HCT116 (cell line): Measurements from ENCODE around the gene NUDT22. TPM values are rescaled to one million over a fixed set of nuclear protein-coding genes. Genes with fewer than 3 reads are reported as not detected.
A peak's percentile ranks its signal among the peaks of the same experiment; 100 is the strongest.

Source experiments
- ATAC-seq: fragments of 200-7000 bp; cut with Tn5 transposase; 2 replicates; pipeline ENCODE4 v1.9.1; 2020; ENCODE audit warnings: mild to moderate bottlenecking, moderate library complexity
- BruUV-seq: library from RNA; stranded (reverse); fragments of 400-500 nt; replicated peaks from 2 replicates; lab custom pipeline; 2021; lab: Mats Ljungman, UMichigan
- CTCF ChIA-PET: fragments of 300-600 bp; sonication (Branson Sonifier 250); formaldehyde crosslinking; loops from one replicate; lab custom pipeline; 2021; ENCODE audit warnings: antibody characterized with exemption; lab: Charles Lee
- POLR2A ChIA-PET: fragments of 300-600, 350-600 bp; sonication (Branson Sonifier 250); formaldehyde crosslinking; loops from one replicate; lab custom pipeline; 2021; ENCODE audit warnings: antibody characterized with exemption; lab: Charles Lee
- RAD21 ChIA-PET, 2 experiments: fragments of 300-600 bp; sonication (Branson Sonifier 250); formaldehyde crosslinking; loops; one replicate each; lab custom pipeline; 2023; ENCODE audit warnings: low total read pairs in 2 of 2; ENCODE audit not compliant: uncharacterized antibody in 2 of 2, unreplicated experiment in 2 of 2, low non-redundant PET in 1 of 2; lab: Charles Lee
- DNase-seq: peaks from one replicate; pipeline ENCODE4 v3.0.0-alpha.2; 2010; ENCODE audit warnings: low read depth, low spot score
- H2AFZ ChIP-seq: fragments of 200-600 bp; shearing (Covaris generic), sonication (generic); 2 replicates; pipeline ENCODE4 v1.6.1; 2017; ENCODE audit warnings: low read depth, mixed run types, mixed read lengths, antibody characterized with exemption, low read length; ENCODE audit not compliant: poor library complexity, severe bottlenecking
- H3K27ac ChIP-seq: 2 replicates; pipeline ENCODE4 v1.5.1; 2012; ENCODE audit warnings: low read depth, low read length
- H3K27me3 ChIP-seq: fragments of 200-600 bp; sonication (generic); 2 replicates; pipeline ENCODE4 v1.6.1; 2016; ENCODE audit warnings: mixed run types, low read length, mixed read lengths; ENCODE audit not compliant: insufficient read depth
- H3K36me3 ChIP-seq, 2 experiments: fragments of 200-500 bp in 1 of 2; fragments of 200-600 bp in 1 of 2; sonication (Bioruptor generic) in 1 of 2; sonication (generic) in 1 of 2; 2 replicates each; pipeline versions ENCODE4 v1.5.1 to v1.6.1; 2014 to 2016; ENCODE audit warnings: low read length in 2 of 2, inconsistent platforms in 1 of 2, mixed read lengths in 1 of 2, mixed run types in 1 of 2; ENCODE audit not compliant: insufficient read depth in 2 of 2, control insufficient read depth in 1 of 2
- H3K4me1 ChIP-seq, 2 experiments: fragments of 200-600 bp in 1 of 2; sonication (generic) in 1 of 2; 2 replicates each; pipeline versions ENCODE4 v1.5.1 to v1.6.1; 2012 to 2017; ENCODE audit warnings: low read length in 2 of 2, inconsistent platforms in 1 of 2, mild to moderate bottlenecking in 1 of 2, mixed read lengths in 1 of 2, mixed run types in 1 of 2, moderate library complexity in 1 of 2; ENCODE audit not compliant: insufficient read depth in 2 of 2, control insufficient read depth in 1 of 2
- H3K4me2 ChIP-seq: fragments of 200-600 bp; sonication (generic); 2 replicates; pipeline ENCODE4 v1.6.1; 2017; ENCODE audit warnings: mixed run types, low read length, mixed read lengths
- H3K4me3 ChIP-seq, 2 experiments: fragments of 200-600 bp in 1 of 2; sonication (generic) in 1 of 2; replicated peaks in 1 of 2; 2 replicates each; pipeline ENCODE4 v1.5.1; 2011 to 2016; ENCODE audit warnings: low read length in 2 of 2, control low read depth in 1 of 2, low read depth in 1 of 2, mild to moderate bottlenecking in 1 of 2, mixed read lengths in 1 of 2, mixed run types in 1 of 2
- H3K79me2 ChIP-seq: fragments of 200-600 bp; sonication (generic); 2 replicates; pipeline ENCODE4 v1.6.1; 2017; ENCODE audit warnings: mild to moderate bottlenecking, mixed run types, low read length, moderate library complexity, mixed read lengths; ENCODE audit not compliant: insufficient read depth
- H3K9ac ChIP-seq: fragments of 200-600 bp; sonication (generic); 2 replicates; pipeline ENCODE4 v1.6.1; 2016; ENCODE audit warnings: low read length, mixed read lengths
- H3K9me2 ChIP-seq: fragments of 200-600 bp; sonication (generic), shearing (Covaris generic); 2 replicates; pipeline ENCODE4 v1.6.1; 2017; ENCODE audit warnings: mixed run types, mild to moderate bottlenecking, moderate library complexity; ENCODE audit not compliant: insufficient read depth
- H3K9me3 ChIP-seq, 2 experiments: fragments of 200-500 bp in 1 of 2; fragments of 200-600 bp in 1 of 2; sonication (Bioruptor generic) in 1 of 2; sonication (generic) in 1 of 2; 2 replicates each; pipeline ENCODE4 v1.6.1; 2014 to 2017; ENCODE audit warnings: low read length in 2 of 2, mixed read lengths in 2 of 2, inconsistent platforms in 1 of 2, low read depth in 1 of 2, mild to moderate bottlenecking in 1 of 2, mixed run types in 1 of 2, moderate library complexity in 1 of 2; ENCODE audit not compliant: control insufficient read depth in 1 of 2, insufficient read depth in 1 of 2
- H4K20me1 ChIP-seq: fragments of 200-600 bp; sonication (generic), shearing (Covaris generic); 2 replicates; pipeline ENCODE4 v1.6.1; 2017; ENCODE audit warnings: mixed run types, mild to moderate bottlenecking, moderate library complexity; ENCODE audit not compliant: insufficient read depth
- ELF1 ChIP-seq: IDR thresholded peaks from 2 replicates; pipeline ENCODE4 v1.6.1; 2012; ENCODE audit warnings: low read depth, borderline replicate concordance
- EZH2 ChIP-seq: fragments of 200-600 bp; sonication (generic); IDR thresholded peaks from 2 replicates; pipeline ENCODE4 v1.6.1; 2017; ENCODE audit warnings: antibody characterized with exemption, mixed run types
- FOSL1 ChIP-seq: IDR thresholded peaks from 2 replicates; pipeline ENCODE4 v1.6.1; 2012; ENCODE audit warnings: low read depth
- POLR2AphosphoS5 ChIP-seq: IDR thresholded peaks from 2 replicates; pipeline ENCODE4 v1.6.1; 2011; ENCODE audit warnings: mild to moderate bottlenecking, low read depth, low read length, moderate library complexity
- RAD21 ChIP-seq: IDR thresholded peaks from 2 replicates; pipeline ENCODE4 v1.6.1; 2012; ENCODE audit warnings: low read depth, mild to moderate bottlenecking
- SIN3A ChIP-seq: IDR thresholded peaks from 2 replicates; pipeline ENCODE4 v1.6.1; 2012; ENCODE audit warnings: low read depth
- SP1 ChIP-seq: IDR thresholded peaks from 2 replicates; pipeline ENCODE4 v1.6.1; 2012; ENCODE audit warnings: low read depth
- SRF ChIP-seq: IDR thresholded peaks from 2 replicates; pipeline ENCODE4 v1.6.1; 2012; ENCODE audit warnings: low read depth
- TCF7L2 ChIP-seq: IDR thresholded peaks from 2 replicates; pipeline ENCODE4 v1.7.0; 2011; ENCODE audit warnings: borderline replicate concordance, inconsistent platforms; ENCODE audit not compliant: insufficient read depth, insufficient read length; ENCODE audit errors: extremely low read depth
- ZBTB33 ChIP-seq: IDR thresholded peaks from 2 replicates; pipeline ENCODE4 v1.6.1; 2011; ENCODE audit warnings: mild to moderate bottlenecking, low read length, moderate library complexity; ENCODE audit not compliant: insufficient replicate concordance; ENCODE audit errors: extremely low read depth
- intact Hi-C: fragments of 100-400 bp; cut with micrococcal nuclease; formaldehyde crosslinking; loops from 2 replicates; pipeline ENCODE4 v1.10.0; 2022
- total RNA-seq: library from RNA; stranded (reverse); gene quantifications from one replicate; pipeline ENCODE4 v1.2.1, GENCODE V29; 2021; ENCODE audit not compliant: unreplicated experiment
- TF ChIP-seq, protein P1 (sequence below): IDR thresholded peaks from 2 replicates; pipeline ENCODE4 v1.6.1; 2012
- TF ChIP-seq, protein P2 (sequence below): IDR thresholded peaks from 2 replicates; pipeline ENCODE4 v1.6.1; 2012

NUDT22 gene
- total RNA-seq, 1 experiment from 2014 or later, result 70.9 TPM

DNA sequence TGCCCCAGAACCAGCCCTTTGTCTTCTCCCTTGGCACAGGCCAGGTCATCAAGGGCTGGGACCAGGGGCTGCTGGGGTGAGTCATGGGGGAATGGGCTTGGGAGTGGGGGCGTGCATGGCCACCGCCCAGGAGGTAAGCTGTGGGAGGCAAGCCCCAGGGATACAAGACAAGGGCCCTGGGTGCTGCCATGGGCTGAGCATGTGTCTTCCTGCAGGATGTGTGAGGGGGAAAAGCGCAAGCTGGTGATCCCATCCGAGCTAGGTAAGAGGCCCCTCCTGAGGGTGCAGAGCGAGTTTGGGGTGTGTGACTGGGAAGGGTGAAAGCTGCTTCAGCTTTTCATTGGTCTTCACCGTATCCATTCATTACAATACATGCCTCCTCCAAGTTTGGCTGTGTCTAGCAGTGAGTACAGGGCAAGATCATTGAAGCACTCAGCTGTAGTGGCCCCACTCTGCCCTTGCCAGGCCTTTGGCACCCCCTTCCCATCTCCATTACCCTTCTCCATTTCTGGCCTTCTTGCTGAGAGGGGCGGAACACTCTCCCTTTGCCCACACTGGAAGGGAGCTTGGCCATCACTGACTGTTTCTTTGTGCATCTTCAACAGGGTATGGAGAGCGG is 17.3 kb downstream of the NUDT22 start:
- Histone ChIP-seq H3K27ac (peak overlapping the region; percentile 88), H3K79me2 (peaks cover 48% of the 10 kb centered on the region), H3K27me3 (no peaks in the 10 kb centered on the region), H3K4me1 (peaks cover 39 to 75% of the 10 kb centered on the region in 2 experiments), H2AFZ (no peak overlapping the region), H3K36me3 (peaks cover 0 to 12% of the 10 kb centered on the region in 2 experiments; a peak in 1 of 4 replicates), H3K9me3 (no peaks in the 10 kb centered on the region), H3K9me2 (no peaks in the 10 kb centered on the region), H4K20me1 (no peaks in the 10 kb centered on the region), H3K9ac (peak overlapping the region; percentile 99), H3K4me2 (peak overlapping the region; percentile 84), H3K4me3 (peak overlapping the region; percentile 70 to 91; a peak in 3 of 4 replicates)
- CTCF ChIA-PET, result interaction anchor here (1.2 to 1.9 kb wide), 3 partner anchors 88 to 112 kb away, joined by 3 to 4 read pairs (median 3); no protein-coding TSS in a partner anchor
- intact Hi-C loops, result no loop called here
- TF ChIP-seq POLR2AphosphoS5, result peak; percentile 24; the same call in 1 of the 2 replicates
- TF ChIP-seq ELF1, result no peak
- POLR2A ChIA-PET, result interaction anchor here (2.0 to 4.6 kb wide), 2 partner anchors 9 to 27 kb away, joined by 8 to 29 read pairs; no protein-coding TSS in a partner anchor
- no TSS peak for BruUV-seq
- RAD21 ChIA-PET, result no interaction called here
- DNase-seq, result no peak
- no peak for ATAC-seq

GRCh38 chr11:64244107-64244506 is 18.0 kb downstream of the NUDT22 start:
- H3K9me3 ChIP-seq, result no peaks in the 10 kb centered on the region
- ATAC-seq, result no peak
- peaks cover 0 to 12% of the 10 kb centered on the region in 2 experiments; a peak in 1 of 4 replicates for H3K36me3 ChIP-seq
- RAD21 ChIA-PET, result no interaction called here
- H2AFZ ChIP-seq, result no peak overlapping the region
- no peak for DNase-seq
- CTCF ChIA-PET, result interaction anchor here (1.2 kb wide), 1 partner anchor 111 kb away, joined by 3 read pairs; no protein-coding TSS in a partner anchor
- H3K27ac ChIP-seq, result peak overlapping the region; percentile 88
- H4K20me1 ChIP-seq, result no peaks in the 10 kb centered on the region
- POLR2A ChIA-PET, result interaction anchor here (2.0 to 4.6 kb wide), 2 partner anchors 8 to 26 kb away, joined by 8 to 29 read pairs; no protein-coding TSS in a partner anchor
- 0 out of 2 replicates have a peak overlapping the region, but pooled peaks have one; percentile 99 for H3K9ac ChIP-seq
- intact Hi-C loops, result no loop called here
- BruUV-seq, result no TSS peak
- no peaks in the 10 kb centered on the region for H3K9me2 ChIP-seq
- peak overlapping the region; percentile 84 for H3K4me2 ChIP-seq
- no peak overlapping the region for H3K4me3 ChIP-seq
- H3K4me1 ChIP-seq, result peaks cover 38 to 76% of the 10 kb centered on the region in 2 experiments
- H3K27me3 ChIP-seq, result no peaks in the 10 kb centered on the region
- peaks cover 48% of the 10 kb centered on the region for H3K79me2 ChIP-seq
- TF ChIP-seq, protein P1, sequence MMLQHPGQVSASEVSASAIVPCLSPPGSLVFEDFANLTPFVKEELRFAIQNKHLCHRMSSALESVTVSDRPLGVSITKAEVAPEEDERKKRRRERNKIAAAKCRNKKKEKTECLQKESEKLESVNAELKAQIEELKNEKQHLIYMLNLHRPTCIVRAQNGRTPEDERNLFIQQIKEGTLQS, result no peak
- TF ChIP-seq POLR2AphosphoS5 (no peak; the same call in 1 of the 2 replicates), ELF1 (no peak), SP1 (no peak), SIN3A (no peak), SRF (no peak), EZH2 (no peak), FOSL1 (no peak), ZBTB33 (no peak), RAD21 (no peak), TCF7L2 (no peak)
- TF ChIP-seq, protein P2, sequence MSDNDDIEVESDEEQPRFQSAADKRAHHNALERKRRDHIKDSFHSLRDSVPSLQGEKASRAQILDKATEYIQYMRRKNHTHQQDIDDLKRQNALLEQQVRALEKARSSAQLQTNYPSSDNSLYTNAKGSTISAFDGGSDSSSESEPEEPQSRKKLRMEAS, result no peak
